ENCODE results near the gene CHCHD2.
"Not testable (repeated sequence)": the region's sequence is repeated elsewhere in the genome, so short reads cannot be mapped to it uniquely, and the experiment has no call there.

The CHCHD2 gene

DNA sequence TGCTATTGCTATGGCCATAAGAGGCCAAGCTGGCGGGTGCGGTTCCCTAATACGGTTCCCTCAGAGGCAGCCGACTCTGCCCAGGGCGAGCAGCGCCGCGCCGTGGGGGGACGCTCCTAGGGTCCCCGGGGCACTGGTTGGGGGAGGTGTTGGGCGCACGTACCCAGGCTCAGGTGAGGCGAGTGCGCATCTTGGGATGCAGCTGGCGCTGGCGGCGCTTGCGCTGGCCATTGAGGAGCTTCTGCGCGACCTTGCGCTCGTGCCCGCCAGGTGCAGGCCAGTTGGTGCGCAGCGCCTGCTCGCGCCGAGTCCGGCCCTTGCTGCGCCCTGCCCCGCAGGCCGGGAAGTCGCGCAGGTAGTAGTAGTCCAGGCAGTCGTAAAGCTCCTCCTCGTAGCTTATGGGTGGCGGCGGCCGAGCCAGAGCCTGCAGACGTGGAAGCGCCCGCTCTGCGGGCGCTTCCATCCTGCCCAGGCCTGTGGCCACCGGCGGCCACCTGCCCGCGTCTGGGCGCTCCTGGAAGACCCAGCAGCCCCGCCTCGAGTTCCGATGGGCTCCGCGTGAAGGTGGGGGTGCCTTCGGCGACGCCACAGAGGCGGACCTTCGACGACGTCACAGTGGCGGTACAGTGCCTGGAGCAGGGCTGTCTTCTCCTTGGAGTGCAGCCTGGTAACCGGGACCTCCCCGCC is 9.7 kb upstream of the CHCHD2 start, which contains the start of gene NUPR2:
Gene NUPR2 (minus strand): TSS at position 566 of the 687 bp plus-strand sequence. CDS start 103 bp downstream, at position 463.
- no peak for DNase-seq (ENCODE audit: low read depth)

DNA sequence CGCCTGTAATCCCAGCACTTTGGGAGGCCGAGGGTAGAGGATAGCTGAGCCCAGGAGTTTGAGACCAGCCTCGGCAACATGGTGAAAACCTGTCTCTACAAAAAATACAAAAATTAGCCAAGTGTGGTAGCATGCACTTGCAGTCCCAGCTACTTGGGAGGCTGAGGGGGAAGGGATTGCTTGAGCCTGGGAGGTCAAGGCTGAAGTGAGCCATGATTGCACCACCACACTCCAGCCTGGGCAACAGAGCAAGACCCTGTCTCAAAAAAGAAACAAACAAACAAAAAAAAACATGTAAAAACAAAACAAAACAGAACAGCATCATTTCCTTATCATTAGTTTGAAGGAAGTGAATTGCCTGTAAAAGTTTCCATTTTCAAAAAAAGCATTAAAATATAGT is 6.0 kb upstream of the CHCHD2 start:
- DNase-seq (ENCODE audit: low read depth); H3K4me3 ChIP-seq (ENCODE audit: low read depth, low read length): not testable (repeated sequence)

More for the DNA sequence above, 9.7 kb upstream of the CHCHD2 start, which contains the start of gene NUPR2:
- no peak within 1 kb of the TSS for H3K4me3 ChIP-seq (ENCODE audit: low read depth, low read length)
- no peak for TF ChIP-seq CTCF (IDR thresholded peaks at IDR 0.05; ENCODE audit: insufficient read depth, low read depth, low read length, missing control alignments)

DNA sequence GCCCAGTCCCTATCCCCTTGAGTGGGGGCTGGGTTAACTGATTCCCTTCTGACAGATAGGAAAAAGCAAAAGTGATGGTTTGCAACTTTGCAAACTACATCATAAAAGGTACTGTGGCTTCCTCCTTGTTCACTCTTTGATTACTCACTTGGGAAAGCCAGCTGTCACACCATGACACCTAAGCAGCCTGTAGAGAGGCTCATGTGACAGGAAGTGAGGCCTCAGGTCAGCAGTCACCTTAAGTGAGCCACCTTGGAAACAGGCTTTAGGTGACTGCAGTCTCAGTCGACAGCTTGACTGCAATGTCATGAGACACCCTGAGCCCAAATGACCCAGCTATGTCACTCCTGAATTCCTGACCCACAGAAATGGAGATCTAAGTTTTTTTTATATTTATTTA is 4.3 kb upstream of the CHCHD2 start:
- H3K4me3 ChIP-seq (ENCODE audit: low read depth, low read length): no peak overlapping the region
- DNase-seq (ENCODE audit: low read depth): no peak
- no peak for TF ChIP-seq CTCF (IDR thresholded peaks at IDR 0.05; ENCODE audit: insufficient read depth, low read depth, low read length, missing control alignments)

DNA sequence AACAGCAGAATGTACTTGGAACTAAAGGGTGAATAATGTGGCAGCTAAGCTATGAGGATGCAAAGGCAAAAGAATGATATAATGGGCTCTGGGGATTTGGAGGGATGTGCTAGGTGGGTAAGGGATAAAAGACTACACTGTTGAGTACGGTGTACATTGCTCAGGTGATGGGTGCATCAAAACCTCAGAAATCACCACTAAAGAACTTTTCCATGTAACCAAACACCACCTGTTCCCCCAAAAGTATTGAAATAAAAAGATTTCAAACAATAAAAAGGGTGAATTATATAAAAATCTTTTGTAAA is 1.6 kb upstream of the CHCHD2 start:
- TF ChIP-seq CTCF (IDR thresholded peaks at IDR 0.05; ENCODE audit: insufficient read depth, low read depth, low read length, missing control alignments): no peak
- no peak for DNase-seq (ENCODE audit: low read depth)
- no peak overlapping the region for H3K4me3 ChIP-seq (ENCODE audit: low read depth, low read length)

DNA sequence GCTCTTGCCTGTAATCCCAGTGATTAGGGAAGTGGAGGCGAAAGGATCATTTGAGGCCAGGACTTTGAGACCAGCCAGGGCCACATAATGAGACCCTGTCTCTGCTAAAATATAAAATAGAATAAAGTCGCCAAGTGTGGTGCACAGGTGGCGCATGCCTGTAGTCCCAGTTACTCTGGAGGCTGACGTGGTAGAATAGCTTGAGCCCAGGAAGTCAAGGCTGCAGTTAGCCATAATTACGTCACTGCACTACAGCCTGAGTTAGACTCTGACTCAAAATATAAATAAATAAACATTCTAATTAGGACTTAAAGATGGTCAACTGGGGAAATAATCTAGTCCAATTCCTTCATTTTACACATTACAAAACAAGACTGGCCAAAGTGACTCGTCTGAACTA is 768 bp downstream of the CHCHD2 start:
- peak overlapping the region; percentile 69 for H3K4me3 ChIP-seq (ENCODE audit: low read depth, low read length)
- TF ChIP-seq CTCF (IDR thresholded peaks at IDR 0.05; ENCODE audit: insufficient read depth, low read depth, low read length, missing control alignments): no peak
- peak; percentile 69 for DNase-seq (ENCODE audit: low read depth)

DNA sequence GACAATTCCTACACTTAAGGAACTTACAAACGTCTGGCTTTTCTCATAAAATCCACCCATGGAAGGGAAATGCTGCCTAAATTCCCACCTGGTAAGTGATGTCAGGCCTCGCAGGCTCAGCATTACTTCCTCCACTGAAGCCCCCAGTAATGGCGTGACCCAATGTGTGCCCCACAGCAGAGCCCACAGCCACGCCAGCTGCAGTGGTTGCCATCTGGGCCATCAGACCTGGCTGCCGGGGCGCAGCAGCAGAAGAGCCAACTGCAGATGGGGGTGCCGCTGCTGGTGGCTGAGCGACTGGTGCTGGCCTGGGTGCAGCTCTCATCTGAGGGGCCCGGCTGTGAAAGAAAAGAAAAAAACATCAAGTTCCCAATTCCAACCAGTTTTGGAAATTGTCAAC is 2.1 kb downstream of the CHCHD2 start:
- DNase-seq (ENCODE audit: low read depth); H3K4me3 ChIP-seq (ENCODE audit: low read depth, low read length): not testable (repeated sequence)

DNA sequence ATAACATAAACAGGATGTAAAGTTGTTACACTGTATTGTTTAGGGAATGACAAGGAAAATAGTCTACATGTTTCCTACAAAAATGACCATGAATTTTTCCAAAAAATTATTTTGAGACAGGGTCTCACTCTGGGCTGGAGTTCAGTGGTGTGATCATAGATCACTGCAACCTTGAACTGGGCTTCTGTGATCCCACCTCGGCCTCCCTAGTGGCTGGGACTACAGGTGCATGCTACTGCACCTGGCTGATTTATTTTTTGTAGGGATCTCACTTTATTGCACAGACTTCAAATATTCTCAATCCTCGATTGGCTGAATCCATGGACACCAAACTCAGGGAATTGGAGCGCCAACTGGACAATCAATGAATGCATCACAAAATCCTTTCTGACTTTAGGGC is 6.6 kb downstream of the CHCHD2 start:
- TF ChIP-seq CTCF (IDR thresholded peaks at IDR 0.05; ENCODE audit: insufficient read depth, low read depth, low read length, missing control alignments): no peak
- no peak for DNase-seq (ENCODE audit: low read depth)
- H3K4me3 ChIP-seq (ENCODE audit: low read depth, low read length): no peak overlapping the region

DNA sequence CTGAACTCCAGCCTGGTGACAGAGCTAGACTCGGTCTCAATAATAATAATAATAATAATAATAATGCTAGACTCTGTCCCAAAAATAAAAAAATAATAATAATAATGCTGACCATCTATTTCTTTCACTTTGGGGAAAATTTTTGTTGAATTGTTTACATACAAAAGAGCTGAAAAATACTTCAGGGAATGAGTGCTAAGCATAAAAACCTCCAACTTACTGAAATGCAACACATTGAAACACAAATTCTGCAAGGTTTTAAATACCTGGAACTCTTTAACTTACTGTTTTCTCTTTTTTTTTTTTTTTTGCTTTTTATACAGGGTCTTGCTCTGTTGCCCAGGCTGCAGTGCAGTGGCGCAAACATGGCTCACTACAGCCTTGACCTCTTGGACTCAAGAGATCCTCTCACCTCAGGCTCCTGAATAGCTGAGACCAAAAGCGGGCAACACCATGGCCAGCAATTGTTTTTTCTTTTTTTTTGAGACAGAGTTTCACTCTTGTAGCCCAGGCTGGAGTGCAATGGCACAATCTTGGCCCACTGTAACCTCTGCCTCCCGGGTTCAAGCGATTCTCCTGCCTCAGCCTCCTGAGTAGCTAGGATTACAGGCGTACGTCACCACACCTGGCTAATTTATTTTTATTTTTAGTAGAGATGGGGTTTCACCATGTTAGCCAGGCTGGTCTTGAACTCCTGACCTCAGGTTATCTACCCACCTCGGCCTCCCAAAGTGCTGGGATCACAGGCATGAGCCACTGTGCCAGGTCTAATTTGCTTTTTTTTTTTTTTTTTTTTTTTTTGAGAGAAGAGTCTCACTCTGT is 7.9 kb downstream of the CHCHD2 start:
- H3K4me3 ChIP-seq (ENCODE audit: low read depth, low read length); DNase-seq (ENCODE audit: low read depth): not testable (repeated sequence)

Data from GM12865 (cell line).